Activated CD4-positive, alpha-beta T cell treated with anti-CD3 and anti-CD28 coated beads, Interleukin-2, amount 50 U/mL, for 24 hours (primary cell): ENCODE data around the gene ASB1.

Experiments
- DNase-seq, 2 donors: peaks; one replicate each; pipeline ENCODE4 v3.0.0-alpha.2; 2020; ENCODE audit warnings: low read depth in 1 of 2, low spot score in 1 of 2

ASB1 gene

DNA sequence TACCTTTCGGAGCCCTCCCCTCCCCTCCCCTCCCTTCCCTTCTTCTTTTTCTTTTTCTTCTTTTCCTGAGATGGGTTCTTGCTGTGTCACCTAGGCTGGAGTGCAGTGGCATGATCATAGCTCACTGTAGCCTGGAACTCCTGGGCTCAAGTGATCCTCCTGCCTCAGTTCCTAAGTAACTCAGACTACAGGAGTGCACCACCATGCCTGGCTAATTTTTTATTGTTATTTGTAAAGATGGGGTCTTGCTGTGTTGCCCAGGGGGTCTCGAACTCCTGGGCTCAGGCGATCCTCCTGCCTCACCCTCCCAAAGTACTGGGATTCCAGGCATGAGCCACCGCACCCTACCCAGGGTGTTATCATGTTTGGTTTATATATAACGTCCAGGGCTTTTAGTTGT is 66.7 kb downstream of the ASB1 start:
- no peak for DNase-seq

DNA sequence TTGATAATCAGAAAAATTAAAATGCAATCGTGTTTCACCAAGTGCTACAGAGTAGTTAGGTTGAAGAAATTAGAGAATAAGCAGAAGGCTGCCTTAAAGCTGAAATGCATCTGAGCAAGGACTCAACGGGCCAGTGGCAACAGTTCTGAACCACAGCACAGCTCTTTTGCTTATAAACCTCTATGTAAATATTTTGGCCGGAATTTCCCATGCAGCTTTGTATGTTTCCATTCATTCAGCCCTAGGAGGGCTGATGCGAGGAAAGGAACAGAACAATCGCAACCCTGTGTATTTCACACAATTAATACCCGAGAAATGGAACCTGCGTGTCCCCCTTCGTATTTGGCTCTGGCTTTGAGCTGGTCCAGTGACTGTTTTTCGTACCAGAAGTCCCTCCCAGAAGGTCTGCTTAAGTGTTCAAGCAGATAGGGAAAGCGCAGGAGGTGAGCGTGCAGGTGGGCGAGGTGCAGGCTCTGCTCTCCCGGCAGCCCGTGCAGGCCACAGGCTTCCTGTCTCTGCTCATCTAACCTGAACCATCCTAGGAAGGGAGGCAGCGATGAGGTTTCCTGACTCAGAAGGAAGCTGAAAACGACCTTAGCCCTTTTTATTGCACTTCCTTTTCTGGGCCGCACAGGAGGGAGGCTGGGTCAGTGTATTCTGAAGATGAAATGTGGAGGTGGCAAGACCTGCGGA is 67.3 kb downstream of the ASB1 start:
- DNase-seq: no peak

- no peak for DNase-seq
Observed at GRCh38 chr2:238494573-238494961, 67.8 kb downstream of the ASB1 start.

GRCh38 chr2:238495422-238495821 is 68.7 kb downstream of the ASB1 start:
- DNase-seq: no peak

DNA sequence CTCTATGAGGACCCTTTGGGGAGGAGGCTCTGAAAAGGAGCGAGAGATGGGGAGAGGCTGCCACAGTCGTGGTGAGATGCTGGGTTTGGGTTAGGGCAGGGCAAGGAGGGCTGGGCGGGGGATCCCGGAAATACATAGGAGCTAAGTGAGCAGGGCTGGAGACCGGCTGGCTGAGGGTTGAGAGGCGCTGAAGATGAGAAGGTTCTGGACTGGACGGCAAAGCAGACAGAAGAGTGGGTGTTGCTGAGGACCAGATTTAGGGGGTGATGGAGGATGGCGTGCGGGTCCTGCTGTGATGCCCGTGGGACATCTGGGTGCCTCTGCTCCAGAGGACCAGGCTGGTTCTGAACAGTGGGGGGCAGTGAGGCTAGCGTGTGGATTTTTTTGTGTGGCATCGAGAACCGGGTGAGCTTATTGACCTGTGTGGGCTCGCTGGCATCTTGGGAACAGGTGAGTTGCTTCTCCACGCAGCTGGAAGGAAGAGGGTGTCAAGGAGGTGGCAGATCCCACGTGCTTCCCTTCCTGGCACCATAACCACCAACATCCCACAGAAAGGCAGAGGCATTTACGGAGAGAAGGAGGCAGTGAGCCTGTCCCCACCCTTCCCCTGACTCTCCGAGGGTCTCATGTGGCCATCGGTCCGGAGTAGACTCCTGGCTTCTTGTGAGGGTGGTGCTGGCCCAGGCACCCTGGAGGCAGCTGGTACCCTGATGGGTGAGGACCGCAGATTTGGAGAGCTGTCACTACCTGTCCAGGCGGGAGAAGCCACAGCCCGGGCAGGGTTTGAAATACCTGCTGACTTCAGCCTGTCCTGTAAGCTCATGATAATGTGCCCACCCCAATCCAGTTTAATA is 70.3 kb downstream of the ASB1 start:
- no peak for DNase-seq

DNA sequence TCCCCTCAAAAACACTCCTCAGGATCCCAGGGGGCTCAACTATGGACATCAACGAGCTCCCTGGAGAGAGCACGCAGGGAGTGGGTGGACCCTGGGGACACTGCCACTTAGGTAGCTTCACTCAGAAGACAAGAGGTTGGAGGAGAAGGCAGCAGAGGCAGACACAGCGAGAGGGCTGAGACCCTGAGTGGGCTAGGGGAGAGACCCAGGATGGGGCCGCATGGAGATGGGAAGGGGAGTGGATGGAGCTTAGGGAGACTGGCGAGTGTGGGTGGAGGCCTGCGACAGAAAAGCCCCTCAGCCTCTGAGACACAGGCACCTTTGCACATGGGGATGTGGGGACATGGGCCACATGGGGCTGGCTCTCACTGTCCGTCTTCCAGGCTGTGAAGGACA is 70.9 kb downstream of the ASB1 start:
- DNase-seq: no peak

DNA sequence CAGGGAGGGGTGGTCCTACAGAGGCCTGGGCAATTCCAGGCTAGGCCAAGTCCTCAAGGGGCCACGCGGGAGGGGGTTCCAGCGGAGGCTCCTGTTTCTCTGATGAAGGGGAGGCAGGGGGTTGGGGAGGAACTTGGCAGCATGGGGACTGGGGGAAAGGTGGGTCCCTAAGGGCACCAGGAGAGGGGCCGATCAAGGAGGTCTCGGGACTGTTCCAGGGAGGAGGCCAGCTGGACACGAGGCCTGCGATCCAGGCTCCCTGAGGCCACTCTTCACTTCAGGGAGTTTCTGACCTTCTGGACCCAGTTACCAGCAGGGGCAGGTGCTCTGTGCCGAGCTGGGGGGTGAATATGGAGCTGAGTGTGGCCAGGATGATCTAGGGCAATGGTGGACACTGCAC is 71.5 kb downstream of the ASB1 start:
- DNase-seq: no peak

DNA sequence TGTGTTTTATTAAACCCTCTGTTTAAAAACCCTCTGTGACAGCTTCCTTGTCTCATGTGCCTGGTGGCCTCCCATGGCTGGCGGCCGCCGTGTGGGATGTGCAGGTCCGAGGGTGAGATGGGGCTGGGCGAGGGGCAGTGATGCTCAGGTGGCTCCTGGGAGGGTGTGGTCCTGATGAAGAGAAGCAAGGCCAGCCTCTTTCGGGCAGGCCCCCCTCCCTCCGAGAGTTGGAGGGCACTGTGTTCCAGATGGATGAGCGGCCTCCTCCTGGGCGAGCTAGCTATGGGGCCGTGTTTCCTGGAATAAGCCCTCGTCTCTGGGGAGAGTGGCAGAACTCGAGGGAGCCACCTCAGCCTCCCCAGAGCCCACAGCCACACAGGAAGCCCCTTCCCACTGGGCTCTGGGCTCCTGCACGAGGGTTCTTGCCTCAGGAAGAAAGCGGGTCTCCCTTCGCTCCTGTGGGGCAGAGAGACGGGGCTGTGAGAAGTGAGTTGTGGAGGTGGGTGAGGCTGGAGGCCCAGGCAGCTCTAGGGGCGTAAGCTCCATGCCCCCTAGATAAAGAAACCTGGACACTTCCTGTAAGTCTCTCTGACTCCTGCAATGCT is 72.1 kb downstream of the ASB1 start:
- no peak for DNase-seq

- no peak for DNase-seq
Observed at GRCh38 chr2:238499731-238500580, 73.2 kb downstream of the ASB1 start.

DNA sequence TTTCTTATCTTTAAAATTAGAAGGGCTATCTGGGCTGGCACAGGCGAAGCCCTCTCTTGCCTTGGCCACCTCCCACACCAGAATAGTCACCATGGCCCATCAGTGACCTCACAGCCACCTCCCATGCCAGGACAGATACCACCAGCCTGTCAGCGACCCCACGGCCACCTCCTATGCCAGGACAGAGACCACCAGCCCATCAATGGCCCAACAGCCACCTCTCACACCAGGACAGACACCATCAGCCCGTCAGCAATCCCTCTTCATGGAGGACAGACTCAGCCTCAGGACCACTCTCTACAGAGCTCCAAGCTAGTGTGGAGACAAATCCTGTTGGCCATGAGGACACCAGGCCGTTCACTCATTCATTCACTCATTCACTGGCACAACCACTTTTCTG is 74.6 kb downstream of the ASB1 start:
- no peak for DNase-seq
